ENCODE measurements around the gene THY1. TPM values are rescaled to one million over a fixed set of nuclear protein-coding genes. Genes with fewer than 3 reads are reported as not detected.

Gene THY1
- total and polyA plus RNA-seq, 9 of the 15 experiments (the other 6 are each of a cell fraction or from before 2014, with no cell fraction given), result 0.07 to 0.40 (median 0.16) TPM; not detected in 5

DNA sequence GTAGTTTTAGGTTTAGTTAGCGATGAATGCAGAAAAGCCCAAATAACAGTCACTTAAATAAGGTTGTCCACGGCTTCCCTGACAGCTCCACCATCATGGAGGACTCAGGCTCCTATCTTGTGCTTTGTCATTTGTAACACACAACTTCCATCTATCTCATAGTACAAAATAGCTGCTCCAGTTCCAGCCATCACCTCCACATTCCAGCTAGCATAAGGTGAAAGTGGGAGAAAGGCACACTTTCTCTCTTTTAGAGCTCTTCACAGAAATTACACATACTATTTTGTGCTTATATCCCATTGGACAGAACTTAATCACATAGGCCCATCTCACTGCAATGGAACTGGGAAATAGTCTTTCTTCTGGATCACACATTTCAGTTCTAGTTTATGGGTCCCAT lies 8.7 kb downstream of the THY1 start:
- in situ Hi-C loops (cut with MboI), result no loop called here

DNA sequence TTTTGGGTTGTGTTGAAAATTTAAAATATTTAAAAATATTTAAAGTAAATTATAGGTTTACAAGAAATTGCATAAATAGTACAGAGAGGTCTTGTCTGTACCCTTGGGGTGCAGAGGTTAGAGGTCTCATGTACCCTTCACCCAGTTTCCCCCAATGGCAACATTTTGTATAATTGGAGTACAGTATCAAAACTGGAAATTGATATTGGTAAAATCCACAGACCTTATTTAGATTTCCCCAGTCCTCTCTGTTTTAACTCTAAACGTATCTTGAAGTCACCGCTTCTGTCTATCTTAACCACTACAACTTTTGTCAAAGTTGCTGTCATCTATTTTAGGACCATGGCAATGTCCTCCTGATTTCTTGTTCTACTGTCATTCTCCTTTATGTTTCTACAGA lies 10.9 kb downstream of the THY1 start:
- Histone ChIP-seq H3K9me3 (replicated peaks; ENCODE audit: control insufficient read depth, insufficient read depth, low read depth, low read length) (no peaks in the 10 kb centered on the region), H3K4me3 (no peak overlapping the region), H4K20me1 (replicated peaks; ENCODE audit: control insufficient read depth, insufficient read depth, low read length) (no peaks in the 10 kb centered on the region), H3K27me3 (ENCODE audit: control insufficient read depth in 2 of 2, insufficient read depth in 2 of 2, low read length in 2 of 2) (no peaks in the 10 kb centered on the region), H3K4me1 (replicated peaks in 1 of 2; ENCODE audit: control insufficient read depth in 2 of 2, insufficient read depth in 2 of 2, low read length in 2 of 2) (no peaks in the 10 kb centered on the region), H2AFZ (ENCODE audit: low read depth, low read length) (no peak overlapping the region), H3K4me2 (ENCODE audit: insufficient read depth, low read length) (no peak overlapping the region), H3K36me3 (ENCODE audit: control insufficient read depth, insufficient read depth, low read length) (no peaks in the 10 kb centered on the region), H3K79me2 (ENCODE audit: control insufficient read depth, insufficient read depth, low read length) (no peaks in the 10 kb centered on the region), H3K27ac (ENCODE audit: extremely low read depth, low read depth, low read length) (no peak overlapping the region), H3K9ac (ENCODE audit: insufficient read depth in 1 of 2, low read depth in 2 of 2, low read length in 2 of 2) (no peak overlapping the region), H3K9me1 (ENCODE audit: control insufficient read depth, insufficient read depth, low read length) (no peaks in the 10 kb centered on the region)
- ChIA-PET CTCF (ENCODE audit: low intra/inter-chr PET ratio) (interaction anchor here (0.6 kb wide), 1 partner anchor 47 kb away, joined by 3 read pairs; no protein-coding TSS in a partner anchor), POLR2A (no interaction called here)
- intact Hi-C loops (cut with micrococcal nuclease) (no loop called here), in situ Hi-C loops (cut with MboI) (no loop called here)
- ATAC-seq (no peak), FAIRE-seq (no peak), DNase-seq (ENCODE audit: extremely low read depth in 1 of 4, low spot score in 3 of 4) (no peak)
- no TSS peak for BruUV-seq (replicated peaks)
- 57% methylated on average over 2 of the region's 2 CpGs for WGBS (ENCODE audit: insufficient coverage, low coverage, missing lambda C conversion rate)
- TF ChIP-seq ZNF324 (CRISPR knock-in tag; IDR thresholded peaks at IDR 0.05) (no peak), HDGF (IDR thresholded peaks at IDR 0.05) (no peak), SAFB (IDR thresholded peaks at IDR 0.05; ENCODE audit: borderline replicate concordance, low read depth, low read length) (no peak), JUN (IDR thresholded peaks at IDR 0.05; ENCODE audit: borderline replicate concordance, low read depth, low read length) (no peak), JUN (CRISPR knock-in tag; IDR thresholded peaks at IDR 0.05; ENCODE audit: borderline replicate concordance) (no peak), HMGN3 (IDR thresholded peaks at IDR 0.05; ENCODE audit: borderline replicate concordance, extremely low read depth, insufficient read length, low read depth, low read length) (no peak), NR2C1 (IDR thresholded peaks at IDR 0.05) (no peak), NR2C1 (tag; IDR thresholded peaks at IDR 0.05) (no peak), ZNF12 (CRISPR knock-in tag; IDR thresholded peaks at IDR 0.05) (no peak), NUFIP1 (IDR thresholded peaks at IDR 0.05; ENCODE audit: partially characterized antibody) (no peak), HMG20B (CRISPR knock-in tag; IDR thresholded peaks at IDR 0.05) (no peak), SMAD3 (CRISPR knock-in tag; conservative IDR thresholded peaks at IDR 0.05) (no peak), ZNF445 (CRISPR knock-in tag; IDR thresholded peaks at IDR 0.05; ENCODE audit: low read depth) (no peak), EP300 (IDR thresholded peaks at IDR 0.05; ENCODE audit: low read length) (no peak)
- TF ChIP-seq, protein P1, sequence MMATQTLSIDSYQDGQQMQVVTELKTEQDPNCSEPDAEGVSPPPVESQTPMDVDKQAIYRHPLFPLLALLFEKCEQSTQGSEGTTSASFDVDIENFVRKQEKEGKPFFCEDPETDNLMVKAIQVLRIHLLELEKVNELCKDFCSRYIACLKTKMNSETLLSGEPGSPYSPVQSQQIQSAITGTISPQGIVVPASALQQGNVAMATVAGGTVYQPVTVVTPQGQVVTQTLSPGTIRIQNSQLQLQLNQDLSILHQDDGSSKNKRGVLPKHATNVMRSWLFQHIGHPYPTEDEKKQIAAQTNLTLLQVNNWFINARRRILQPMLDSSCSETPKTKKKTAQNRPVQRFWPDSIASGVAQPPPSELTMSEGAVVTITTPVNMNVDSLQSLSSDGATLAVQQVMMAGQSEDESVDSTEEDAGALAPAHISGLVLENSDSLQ (IDR thresholded peaks at IDR 0.05), result no peak

More for the DNA sequence above, 8.7 kb downstream of the THY1 start:
- BruUV-seq (replicated peaks), result no TSS peak
- WGBS (ENCODE audit: insufficient coverage, low coverage, missing lambda C conversion rate), result 39% methylated on average over 2 of the region's 2 CpGs
- POLR2A ChIA-PET, result interaction anchor here (0.9 kb wide), 3 partner anchors 10 to 27 kb away, joined by 3 read pairs; no protein-coding TSS in a partner anchor
- no peaks in the 10 kb centered on the region for H3K9me1 ChIP-seq (ENCODE audit: control insufficient read depth, insufficient read depth, low read length)
- H3K27me3 ChIP-seq (ENCODE audit: control insufficient read depth in 2 of 2, insufficient read depth in 2 of 2, low read length in 2 of 2), result no peaks in the 10 kb centered on the region
- intact Hi-C loops (cut with micrococcal nuclease), result no loop called here
- no peak for DNase-seq (ENCODE audit: extremely low read depth in 1 of 4, low spot score in 3 of 4)
- H2AFZ ChIP-seq (ENCODE audit: low read depth, low read length), result no peak overlapping the region
- no peak for ATAC-seq
- no peak overlapping the region for H3K27ac ChIP-seq (ENCODE audit: extremely low read depth, low read depth, low read length)
- FAIRE-seq, result no peak
- no peak overlapping the region for H3K4me2 ChIP-seq (ENCODE audit: insufficient read depth, low read length)
- no peaks in the 10 kb centered on the region for H3K4me1 ChIP-seq (replicated peaks in 1 of 2; ENCODE audit: control insufficient read depth in 2 of 2, insufficient read depth in 2 of 2, low read length in 2 of 2)
- TF ChIP-seq TCF3 (CRISPR knock-in tag; IDR thresholded peaks at IDR 0.05), result no peak
- TF ChIP-seq ATF7 (IDR thresholded peaks at IDR 0.05), result no peak
- peak; percentile 79 for TF ChIP-seq RBM25 (IDR thresholded peaks at IDR 0.05; ENCODE audit: low read depth, low read length, severe bottlenecking)
- no peak overlapping the region for H3K4me3 ChIP-seq
- no peaks in the 10 kb centered on the region for H3K36me3 ChIP-seq (ENCODE audit: control insufficient read depth, insufficient read depth, low read length)
- H3K79me2 ChIP-seq (ENCODE audit: control insufficient read depth, insufficient read depth, low read length), result no peaks in the 10 kb centered on the region
- CTCF ChIA-PET (ENCODE audit: low intra/inter-chr PET ratio), result no interaction called here
- H3K9ac ChIP-seq (ENCODE audit: insufficient read depth in 1 of 2, low read depth in 2 of 2, low read length in 2 of 2), result no peak overlapping the region
- no peaks in the 10 kb centered on the region for H4K20me1 ChIP-seq (replicated peaks; ENCODE audit: control insufficient read depth, insufficient read depth, low read length)
- no peaks in the 10 kb centered on the region for H3K9me3 ChIP-seq (replicated peaks; ENCODE audit: control insufficient read depth, insufficient read depth, low read depth, low read length)
